ENCODE data around the gene SLC25A38. TPM values are rescaled to one million over a fixed set of nuclear protein-coding genes. Genes with fewer than 3 reads are reported as not detected.

Gene SLC25A38
- total and polyA plus RNA-seq, 3 donors from 2014 or later = 41.8 to 52.9 (median 46.1) TPM

- no peak overlapping the region for H3K4me3 ChIP-seq
- WGBS, 2 donors = 8 to 96% methylated on average over 1 of the region's 1 CpG
- no peak overlapping the region for H3K27ac ChIP-seq
- H3K9me3 ChIP-seq = no peaks in the 10 kb centered on the region
- H3K27me3 ChIP-seq = no peaks in the 10 kb centered on the region
- intact Hi-C loops (cut with DNase I; ENCODE audit: low total_unique reads) = no loop called here
- no peak for TF ChIP-seq CTCF (IDR thresholded peaks at IDR 0.05)
- TF ChIP-seq POLR2A (IDR thresholded peaks at IDR 0.05) = no peak
- no peaks in the 10 kb centered on the region for H3K36me3 ChIP-seq (ENCODE audit: low read depth, missing control alignments)
- no peaks in the 10 kb centered on the region for H3K4me1 ChIP-seq
- DNase-seq = no peak
These were observed 44.1 kb upstream of the SLC25A38 start for GRCh38 chr3:39339086-39339485.

GRCh38 chr3:39343076-39343717 lies 40.0 kb upstream of the SLC25A38 start:
- Histone ChIP-seq H3K27ac (no peak overlapping the region), H3K27me3 (no peaks in the 10 kb centered on the region), H3K4me3 (no peak overlapping the region), H3K36me3 (ENCODE audit: low read depth, missing control alignments) (no peaks in the 10 kb centered on the region), H3K4me1 (peaks cover 3% of the 10 kb centered on the region), H3K9me3 (no peaks in the 10 kb centered on the region)
- intact Hi-C loops (cut with DNase I; ENCODE audit: low total_unique reads) = no loop called here
- WGBS, 2 donors = 100% methylated on average over 1 of the region's 1 CpG
- no peak for TF ChIP-seq POLR2A (IDR thresholded peaks at IDR 0.05)
- no peak for TF ChIP-seq CTCF (IDR thresholded peaks at IDR 0.05)
- no peak for DNase-seq

- no peaks in the 10 kb centered on the region for H3K9me3 ChIP-seq
- intact Hi-C loops (cut with DNase I; ENCODE audit: low total_unique reads) = no loop called here
These were observed 39.4 kb upstream of the SLC25A38 start for GRCh38 chr3:39343760-39344159.

GRCh38 chr3:39344746-39345344 lies 38.3 kb upstream of the SLC25A38 start:
- Histone ChIP-seq H3K4me1 (peaks cover 3% of the 10 kb centered on the region), H3K4me3 (no peak overlapping the region), H3K27me3 (no peaks in the 10 kb centered on the region), H3K9me3 (no peaks in the 10 kb centered on the region), H3K27ac (no peak overlapping the region), H3K36me3 (ENCODE audit: low read depth, missing control alignments) (no peaks in the 10 kb centered on the region)
- no peak for TF ChIP-seq CTCF (IDR thresholded peaks at IDR 0.05)
- TF ChIP-seq POLR2A (IDR thresholded peaks at IDR 0.05) = no peak
- DNase-seq = no peak
- intact Hi-C loops (cut with DNase I; ENCODE audit: low total_unique reads) = no loop called here

More at GRCh38 chr3:39343760-39344159, 39.4 kb upstream of the SLC25A38 start:
- Histone ChIP-seq H3K4me1 (peaks cover 3% of the 10 kb centered on the region), H3K27me3 (no peaks in the 10 kb centered on the region), H3K27ac (no peak overlapping the region), H3K4me3 (no peak overlapping the region), H3K36me3 (ENCODE audit: low read depth, missing control alignments) (no peaks in the 10 kb centered on the region)
- DNase-seq = no peak
- no peak for TF ChIP-seq POLR2A (IDR thresholded peaks at IDR 0.05)
- no peak for TF ChIP-seq CTCF (IDR thresholded peaks at IDR 0.05)
